Spleen (tissue), 7 donors: ENCODE data around the gene C12orf42.

Source experiments
- CTCF ChIP-seq, 11 experiments: fragments of 200-600 bp in 7 of 11; fragments of 450-650 bp in 4 of 11; sonication (generic) in 4 of 11; IDR thresholded peaks in 8 of 11; conservative IDR thresholded peaks in 3 of 11; 1 replicate in 7 of 11; 2 replicates in 4 of 11; pipeline versions ENCODE4 v1.4.0 to v1.8.0; 2016 to 2021; ENCODE audit warnings: antibody characterized with exemption in 11 of 11, inconsistent platforms in 4 of 11, mild to moderate bottlenecking in 1 of 11
- POLR2A ChIP-seq, 3 donors: fragments of 450-650 bp; IDR thresholded peaks; one replicate each; pipeline ENCODE4 v1.5.1; 2017; ENCODE audit warnings: antibody characterized with exemption in 3 of 3, mild to moderate bottlenecking in 1 of 3
- POLR2AphosphoS5 ChIP-seq, 3 donors: sonication (generic); formaldehyde crosslinking; IDR thresholded peaks; one replicate each; pipeline ENCODE4 v1.5.1; 2017; ENCODE audit warnings: antibody characterized with exemption in 3 of 3
- donor health status: DM: no; HTN: no; CAD: no; lungs with moderate emphysema.
- donor health status: DM: no; HTN: no; CAD: no.
- donor health status: DM: no; HTN: no; CAD: no.

- TF ChIP-seq CTCF (IDR thresholded peaks at IDR 0.05 in 8 of 11, conservative IDR thresholded peaks at IDR 0.05 in 3 of 11) (no peak), POLR2A (IDR thresholded peaks at IDR 0.05) (no peak), POLR2AphosphoS5 (IDR thresholded peaks at IDR 0.05) (no peak)
Measured at GRCh38 chr12:103415681-103416080, 80.1 kb downstream of the C12orf42 start.
